ENCODE results near the gene KLF2.

The KLF2 gene

GRCh38 chr19:16306728-16307402, 17.8 kb upstream of the KLF2 start:
- H3F3A ChIP-seq (ENCODE audit: insufficient read depth, low read length) = no peaks in the 10 kb centered on the region
- no peak overlapping the region for H3K27ac ChIP-seq (ENCODE audit: low read depth, low read length, poor library complexity, severe bottlenecking)
- no peaks in the 10 kb centered on the region for H3K9me3 ChIP-seq (ENCODE audit: low read length)
- H3K4me3 ChIP-seq (ENCODE audit: low read depth, low read length, poor library complexity, severe bottlenecking) = no peak overlapping the region
- no peaks in the 10 kb centered on the region for H3K9me2 ChIP-seq (ENCODE audit: low read depth, low read length)
- H4K20me1 ChIP-seq (ENCODE audit: insufficient read depth, low read length) = no peaks in the 10 kb centered on the region
- H3K4me1 ChIP-seq (ENCODE audit: insufficient read depth, low read length, severe bottlenecking) = peaks cover 8% of the 10 kb centered on the region
- no peaks in the 10 kb centered on the region for H3K79me2 ChIP-seq (ENCODE audit: insufficient read depth, low read length)
- H2AFZ ChIP-seq (ENCODE audit: low read length) = no peak overlapping the region
- no peak overlapping the region for H3K9ac ChIP-seq (ENCODE audit: low read length)
- no peaks in the 10 kb centered on the region for H3K36me3 ChIP-seq (ENCODE audit: insufficient read depth, low read length)
- no peak overlapping the region for H3K4me2 ChIP-seq (ENCODE audit: low read length)
- no peak for TF ChIP-seq EZH2 (IDR thresholded peaks at IDR 0.05; ENCODE audit: borderline replicate concordance, low read length)
- no peak for TF ChIP-seq CTCF (IDR thresholded peaks at IDR 0.05; ENCODE audit: low read length)
- H3K27me3 ChIP-seq (ENCODE audit: insufficient read depth, low read length) = no peaks in the 10 kb centered on the region

DNA sequence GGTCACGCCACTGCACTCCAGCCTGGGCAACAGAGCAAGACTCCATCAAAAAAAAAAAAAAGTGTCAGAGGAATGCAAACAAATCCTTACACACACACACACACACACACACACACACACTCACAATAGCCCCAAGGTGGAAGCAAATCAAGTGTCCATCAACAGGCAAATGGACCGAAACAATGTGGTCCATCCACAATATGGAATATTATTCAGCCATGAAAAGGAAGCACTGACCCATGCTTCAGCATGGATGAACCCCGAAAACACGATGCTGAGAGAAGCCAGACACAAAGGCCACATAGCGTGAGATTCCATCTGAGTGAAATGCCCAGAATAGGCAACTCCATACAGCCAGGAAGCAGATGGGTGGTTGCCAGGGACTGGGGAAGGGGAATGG, 16.5 kb upstream of the KLF2 start:
- H3K4me3 ChIP-seq (ENCODE audit: low read depth, low read length, poor library complexity, severe bottlenecking) = no peak overlapping the region
- H3K27me3 ChIP-seq (ENCODE audit: insufficient read depth, low read length) = no peaks in the 10 kb centered on the region
- H4K20me1 ChIP-seq (ENCODE audit: insufficient read depth, low read length) = no peaks in the 10 kb centered on the region
- H3K9me3 ChIP-seq (ENCODE audit: low read length) = no peaks in the 10 kb centered on the region
- H3K36me3 ChIP-seq (ENCODE audit: insufficient read depth, low read length) = no peaks in the 10 kb centered on the region
- H3K9me2 ChIP-seq (ENCODE audit: low read depth, low read length) = no peaks in the 10 kb centered on the region
- H3K9ac ChIP-seq (ENCODE audit: low read length) = no peak overlapping the region
- TF ChIP-seq CTCF (IDR thresholded peaks at IDR 0.05; ENCODE audit: low read length) (no peak), EZH2 (IDR thresholded peaks at IDR 0.05; ENCODE audit: borderline replicate concordance, low read length) (no peak)
- H3K27ac ChIP-seq (ENCODE audit: low read depth, low read length, poor library complexity, severe bottlenecking) = no peak overlapping the region
- H3F3A ChIP-seq (ENCODE audit: insufficient read depth, low read length) = no peaks in the 10 kb centered on the region
- no peaks in the 10 kb centered on the region for H3K79me2 ChIP-seq (ENCODE audit: insufficient read depth, low read length)
- H3K4me1 ChIP-seq (ENCODE audit: insufficient read depth, low read length, severe bottlenecking) = no peaks in the 10 kb centered on the region
- H2AFZ ChIP-seq (ENCODE audit: low read length) = no peak overlapping the region
- H3K4me2 ChIP-seq (ENCODE audit: low read length) = no peak overlapping the region

DNA sequence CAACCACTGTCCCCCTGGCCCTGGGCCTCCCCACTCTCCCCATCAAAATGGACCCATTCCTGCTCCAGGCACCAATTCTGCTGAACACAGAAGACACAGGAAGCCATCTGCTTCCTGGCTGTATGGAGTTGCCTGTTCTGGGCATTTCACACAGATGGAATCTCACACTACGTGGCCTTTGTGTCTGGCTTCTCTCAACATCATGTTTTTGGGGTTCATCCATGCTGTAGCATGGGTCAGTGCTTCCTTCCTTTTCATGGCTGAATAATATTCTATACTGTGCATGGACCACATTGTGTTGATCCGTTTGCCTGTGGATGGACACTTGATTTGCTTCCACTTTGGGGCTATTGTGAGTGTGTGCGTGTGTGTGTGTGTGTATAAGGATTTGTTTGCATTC, 15.0 kb upstream of the KLF2 start:
- TF ChIP-seq CTCF (IDR thresholded peaks at IDR 0.05; ENCODE audit: low read length) = no peak
- no peak for TF ChIP-seq EZH2 (IDR thresholded peaks at IDR 0.05; ENCODE audit: borderline replicate concordance, low read length)
- no peaks in the 10 kb centered on the region for H3K36me3 ChIP-seq (ENCODE audit: insufficient read depth, low read length)

More for the DNA sequence above, 15.0 kb upstream of the KLF2 start:
- H3K27me3 ChIP-seq (ENCODE audit: insufficient read depth, low read length) = no peaks in the 10 kb centered on the region
- no peaks in the 10 kb centered on the region for H3K9me3 ChIP-seq (ENCODE audit: low read length)
- H3K9me2 ChIP-seq (ENCODE audit: low read depth, low read length) = no peaks in the 10 kb centered on the region
- no peaks in the 10 kb centered on the region for H3K4me1 ChIP-seq (ENCODE audit: insufficient read depth, low read length, severe bottlenecking)
- H3K4me2 ChIP-seq (ENCODE audit: low read length) = no peak overlapping the region
- no peaks in the 10 kb centered on the region for H4K20me1 ChIP-seq (ENCODE audit: insufficient read depth, low read length)
- H3K79me2 ChIP-seq (ENCODE audit: insufficient read depth, low read length) = no peaks in the 10 kb centered on the region
- no peaks in the 10 kb centered on the region for H3F3A ChIP-seq (ENCODE audit: insufficient read depth, low read length)
- H3K9ac ChIP-seq (ENCODE audit: low read length) = no peak overlapping the region
- no peak overlapping the region for H2AFZ ChIP-seq (ENCODE audit: low read length)
- H3K4me3 ChIP-seq (ENCODE audit: low read depth, low read length, poor library complexity, severe bottlenecking) = no peak overlapping the region
- H3K27ac ChIP-seq (ENCODE audit: low read depth, low read length, poor library complexity, severe bottlenecking) = no peak overlapping the region

All from OCI-LY1 (cell line).